Activated CD8-positive, alpha-beta memory T cell treated with anti-CD3 and anti-CD28 coated beads for 48 hours (primary cell): ENCODE results near the gene PRSS1.
"Not testable (repeated sequence)": the region's sequence is repeated elsewhere in the genome, so short reads cannot be mapped to it uniquely, and the experiment has no call there.

Experiments used
- DNase-seq, 3 experiments: peaks; one replicate each; pipeline ENCODE4 v3.0.0-alpha.2; 2020; ENCODE audit warnings: low read depth in 2 of 3, low spot score in 2 of 3

The PRSS1 gene

DNA sequence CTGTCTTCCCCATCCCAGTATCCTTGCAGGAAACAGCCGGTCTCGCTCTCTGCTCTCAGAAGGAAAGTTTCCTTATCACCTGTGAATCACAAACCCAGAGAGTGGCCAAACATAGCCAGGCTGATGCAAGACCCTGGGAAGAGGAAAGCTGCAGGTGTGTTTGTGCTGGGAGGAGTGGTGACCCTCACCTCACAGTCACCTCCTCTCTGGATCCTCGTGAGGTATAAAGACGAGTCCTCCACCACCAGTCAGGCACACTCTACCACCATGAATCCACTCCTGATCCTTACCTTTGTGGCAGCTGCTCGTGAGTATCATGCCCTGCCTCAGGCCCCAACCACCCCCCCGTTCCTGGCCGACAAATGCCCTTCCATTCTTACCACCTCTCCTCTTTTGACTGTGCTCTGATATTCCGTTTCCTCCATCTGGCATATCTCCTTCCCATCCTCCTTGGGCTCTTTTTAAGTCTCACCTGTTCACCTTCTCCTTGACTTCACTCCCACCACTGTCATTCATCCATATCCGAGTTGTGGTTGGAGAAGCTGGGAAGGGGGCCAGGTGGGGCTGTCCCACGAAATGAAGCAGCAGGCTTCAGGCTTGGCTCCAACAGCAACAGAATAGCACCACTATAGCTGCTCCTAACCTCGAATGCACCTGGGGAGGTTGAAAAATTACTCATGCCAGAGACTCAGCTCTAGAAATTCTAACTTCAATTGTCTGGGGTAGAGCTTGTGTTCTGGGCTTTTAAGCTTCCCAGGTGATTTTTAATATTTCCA lies at the start of gene PRSS1:
Gene PRSS1 (plus strand): TSS at position 255 of the 776 bp plus-strand sequence. CDS start 13 bp downstream, at position 268.
- no peak for DNase-seq

DNA sequence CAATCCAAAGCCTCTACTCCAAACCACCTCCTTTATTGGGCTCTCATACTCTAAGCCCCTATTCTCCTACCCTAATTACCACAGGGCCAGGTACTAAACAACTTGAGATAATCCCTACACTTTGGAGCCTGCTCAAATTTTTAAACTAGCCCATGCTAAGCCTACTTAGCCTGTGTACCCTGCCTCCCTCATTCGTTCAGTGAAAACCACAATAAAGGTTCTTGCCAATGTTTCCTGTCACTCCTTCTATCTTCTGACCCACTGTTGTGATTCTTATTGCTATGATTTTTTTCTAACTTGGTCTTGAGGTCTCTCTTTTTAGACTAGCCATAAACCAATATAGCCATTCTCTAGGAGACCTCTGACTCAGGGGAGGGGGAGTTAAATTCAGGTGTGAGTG lies 48.3 kb upstream of the PRSS1 start:
- DNase-seq = not testable (repeated sequence)

DNA sequence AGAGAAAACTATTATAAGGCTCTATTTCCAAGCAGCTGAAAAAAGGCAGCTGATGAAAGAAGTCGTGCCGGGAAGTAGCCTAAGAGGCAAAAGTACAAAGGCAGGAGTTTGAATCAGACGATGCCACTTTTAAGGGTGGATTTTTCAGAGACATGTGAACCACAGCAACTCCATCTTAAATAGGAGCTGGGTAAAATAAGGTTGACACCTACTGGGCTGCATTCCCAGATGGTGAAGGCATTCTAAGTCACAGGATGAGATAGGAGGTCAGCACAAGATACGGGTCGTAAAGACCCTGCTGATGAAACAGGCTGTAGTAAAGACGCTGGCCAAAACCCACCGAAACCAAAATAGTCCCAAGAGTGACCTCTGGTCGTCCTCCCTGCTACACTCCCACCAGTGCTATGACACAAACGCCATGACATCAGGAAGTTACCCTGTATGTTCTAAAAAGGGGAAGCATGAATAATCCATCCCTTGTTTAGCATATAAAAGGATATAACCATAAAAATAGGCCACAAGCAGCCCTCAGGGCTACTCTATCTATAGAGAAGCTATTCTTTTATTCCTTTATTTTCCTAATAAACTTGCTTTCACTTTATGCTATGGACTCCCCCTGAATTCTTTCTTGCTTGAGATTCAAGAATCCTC lies 45.5 kb upstream of the PRSS1 start:
- DNase-seq = no peak

DNA sequence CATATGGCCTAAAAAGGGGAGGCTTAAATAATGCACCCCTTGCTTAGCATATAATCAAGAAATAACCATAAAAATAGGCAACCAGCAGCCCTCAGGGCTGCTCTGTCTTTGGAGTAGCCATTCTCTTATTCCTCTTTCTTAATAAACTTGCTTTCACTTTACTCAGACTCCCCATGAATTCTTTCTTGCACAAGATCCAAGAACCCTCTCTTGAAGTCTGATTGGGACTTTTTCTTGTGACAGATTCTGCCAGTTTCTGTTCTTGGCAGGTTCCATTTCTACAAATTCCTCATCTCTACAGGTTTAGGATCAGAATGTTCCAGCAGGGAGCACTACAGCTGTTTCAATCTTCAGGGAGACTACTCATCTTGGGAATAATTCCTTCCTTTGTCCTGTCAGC lies 40.5 kb upstream of the PRSS1 start:
- DNase-seq = not testable (repeated sequence)

DNA sequence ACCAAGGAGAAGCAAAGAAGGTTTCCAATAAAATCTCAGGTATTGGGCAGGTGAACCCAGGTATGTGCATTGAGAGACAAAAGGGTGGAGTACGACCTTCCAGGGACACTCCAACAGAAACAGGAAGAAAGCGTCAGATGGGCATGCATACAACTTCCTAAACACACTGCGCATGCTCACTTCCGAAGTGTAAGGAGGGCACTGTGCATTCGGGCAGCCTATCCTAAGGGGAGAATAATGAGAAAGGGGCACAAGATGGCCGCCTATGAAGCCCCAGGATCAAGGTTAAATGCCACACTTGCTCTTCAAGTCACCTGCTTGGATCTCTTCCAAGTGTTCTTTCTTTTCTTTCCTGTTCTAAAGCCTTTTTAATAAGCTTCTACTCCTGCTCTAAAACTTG lies 39.4 kb upstream of the PRSS1 start:
- no peak for DNase-seq

DNA sequence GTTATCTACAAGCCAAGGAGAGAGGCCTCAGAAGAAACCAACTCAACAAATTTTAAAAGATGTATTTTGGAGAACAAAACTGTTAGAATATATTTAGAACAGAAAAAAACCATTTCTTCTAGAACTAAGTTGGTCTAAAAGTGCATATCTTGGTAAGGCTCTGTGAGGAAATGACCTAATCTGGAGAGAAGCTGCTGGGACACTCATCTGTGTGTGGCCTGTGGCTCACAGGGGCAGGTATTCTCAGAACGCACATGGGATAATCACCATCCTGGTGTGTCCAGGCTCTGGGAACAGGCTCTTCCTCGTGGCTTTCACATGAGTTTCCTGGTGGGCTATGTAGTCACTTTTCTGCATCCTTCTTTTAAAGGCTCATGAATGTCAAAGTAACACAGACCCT lies 38.1 kb upstream of the PRSS1 start:
- no peak for DNase-seq

DNA sequence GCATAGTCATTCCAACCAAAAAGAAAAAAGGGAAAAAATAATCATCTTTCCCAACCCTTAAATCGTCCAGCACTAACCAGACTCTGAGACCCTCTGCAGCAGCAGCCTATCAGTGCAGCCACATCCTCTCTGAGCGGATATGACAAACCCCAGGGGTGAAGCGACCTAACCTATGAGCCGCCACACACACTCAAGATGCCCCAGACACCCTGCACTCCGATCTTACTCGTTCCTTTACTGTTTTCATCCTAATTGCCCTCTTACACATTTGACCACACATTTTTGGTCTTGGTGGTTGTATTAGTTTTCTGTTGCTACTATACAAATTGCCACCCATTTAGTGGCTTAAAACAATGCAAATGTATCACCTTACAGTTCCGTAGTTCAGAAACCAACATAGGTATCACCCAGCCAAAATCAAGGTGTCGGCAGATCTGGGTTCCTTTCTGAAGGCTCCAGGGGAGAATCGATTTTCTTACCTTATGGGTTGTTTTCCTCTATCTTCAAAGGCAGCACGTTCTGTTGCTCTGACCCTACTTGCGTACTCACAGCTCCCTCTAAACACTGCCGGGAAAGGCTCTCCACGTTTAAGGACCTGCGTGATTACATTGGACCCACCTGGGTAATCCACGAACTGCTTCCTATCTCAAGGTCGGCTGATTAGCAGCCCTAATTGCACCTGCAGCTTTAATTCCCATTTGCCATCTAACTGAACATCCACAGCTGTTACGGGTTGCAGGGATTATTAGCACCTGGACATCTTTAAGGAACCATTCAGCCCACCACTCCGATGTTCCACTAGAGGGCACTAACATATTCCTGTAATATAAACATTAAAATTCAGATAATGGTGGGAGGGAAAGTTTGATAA lies 37.3 kb upstream of the PRSS1 start:
- DNase-seq = peak in 1 of 3 experiments; percentile 1

DNA sequence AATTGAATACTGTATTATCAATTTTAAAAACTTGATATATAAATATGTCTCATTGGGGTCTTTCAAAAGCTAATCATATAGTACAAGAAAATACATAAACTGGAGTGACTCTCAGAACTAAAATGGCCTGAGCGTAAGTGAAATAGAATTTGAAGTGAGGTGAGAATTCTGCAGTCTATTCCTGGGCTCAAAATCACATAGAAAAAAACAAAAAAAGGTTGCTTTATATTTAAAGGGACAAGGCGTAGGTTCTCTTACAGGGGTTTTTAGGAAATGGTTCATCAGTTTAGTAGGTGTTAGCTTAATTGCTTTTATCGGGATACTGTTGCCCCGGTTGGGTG lies 36.7 kb upstream of the PRSS1 start:
- no peak for DNase-seq

DNA sequence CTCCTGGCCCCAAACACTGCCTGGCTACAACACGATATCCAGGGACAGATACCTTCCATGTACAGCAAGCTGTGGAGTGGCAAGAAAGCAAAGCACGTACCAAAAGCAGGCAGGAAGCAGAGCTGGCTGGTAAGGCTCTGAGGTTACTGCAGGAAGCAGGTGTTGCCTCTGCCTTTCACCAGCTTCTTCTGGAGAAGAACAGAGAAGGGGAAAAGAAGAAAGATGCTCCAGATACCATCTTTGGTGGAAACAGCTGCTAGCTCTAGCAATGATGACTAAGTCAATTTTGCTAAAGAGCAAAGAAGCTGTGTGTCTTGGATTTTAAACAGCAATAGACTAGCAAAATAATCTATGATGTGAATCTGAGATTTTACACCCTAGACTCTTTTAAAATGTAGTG lies 34.9 kb upstream of the PRSS1 start:
- no peak for DNase-seq

DNA sequence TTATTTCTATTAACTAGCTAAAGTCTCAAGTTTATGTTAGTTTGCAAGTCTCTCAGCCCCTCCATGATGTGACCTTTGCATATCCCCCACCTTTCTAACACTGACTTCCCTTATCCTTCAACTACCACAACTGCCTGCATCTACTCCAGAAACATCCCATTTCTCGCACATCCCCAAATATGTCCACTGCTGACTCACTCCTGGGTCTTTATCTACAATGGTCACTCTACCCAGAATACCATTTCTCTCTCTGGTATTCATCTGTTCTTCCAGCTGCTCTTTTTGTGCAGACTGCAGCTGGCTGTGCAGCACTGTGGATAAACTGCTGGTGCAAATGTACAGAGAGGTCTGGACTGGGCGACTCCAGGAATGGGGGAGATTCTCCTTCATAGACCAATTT lies 32.7 kb upstream of the PRSS1 start:
- no peak for DNase-seq

DNA sequence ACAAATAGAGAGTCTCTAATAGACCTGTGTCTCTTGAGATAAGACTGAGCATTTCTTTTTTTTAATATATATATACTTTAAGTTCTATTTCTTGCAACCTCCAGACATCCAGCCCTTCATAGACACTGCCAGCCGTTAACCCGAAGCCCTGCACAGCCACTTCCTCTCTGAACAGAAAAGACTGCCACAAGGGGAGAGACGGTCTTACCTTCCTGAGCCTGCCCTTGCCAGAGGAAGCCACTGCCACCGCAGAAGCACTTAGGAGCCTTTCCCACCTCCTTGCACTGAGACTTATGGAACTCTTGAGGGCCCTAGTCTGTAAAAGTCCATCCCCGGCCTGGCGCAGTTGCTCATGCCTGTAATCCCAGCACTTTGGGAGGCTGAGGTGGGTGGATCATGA lies 31.8 kb upstream of the PRSS1 start:
- DNase-seq = no peak

DNA sequence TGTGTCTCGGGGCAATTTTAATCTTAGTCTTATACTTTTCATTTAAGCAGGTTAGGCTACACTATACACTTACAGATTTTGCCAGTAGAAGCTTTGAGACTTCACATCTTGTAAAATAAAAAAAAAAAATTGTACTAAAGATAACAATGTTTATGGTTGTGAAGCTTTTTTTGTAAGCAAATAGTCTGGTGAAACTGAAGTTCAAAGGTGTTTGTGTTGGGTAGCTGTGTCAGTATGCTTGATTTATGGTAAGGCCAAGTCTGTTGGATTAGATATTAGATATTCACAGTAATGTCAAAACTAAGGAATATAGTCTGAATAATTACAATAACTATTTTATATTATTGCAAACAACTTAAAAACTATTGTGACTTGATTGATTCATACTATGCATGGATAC lies 31.0 kb upstream of the PRSS1 start:
- no peak for DNase-seq

DNA sequence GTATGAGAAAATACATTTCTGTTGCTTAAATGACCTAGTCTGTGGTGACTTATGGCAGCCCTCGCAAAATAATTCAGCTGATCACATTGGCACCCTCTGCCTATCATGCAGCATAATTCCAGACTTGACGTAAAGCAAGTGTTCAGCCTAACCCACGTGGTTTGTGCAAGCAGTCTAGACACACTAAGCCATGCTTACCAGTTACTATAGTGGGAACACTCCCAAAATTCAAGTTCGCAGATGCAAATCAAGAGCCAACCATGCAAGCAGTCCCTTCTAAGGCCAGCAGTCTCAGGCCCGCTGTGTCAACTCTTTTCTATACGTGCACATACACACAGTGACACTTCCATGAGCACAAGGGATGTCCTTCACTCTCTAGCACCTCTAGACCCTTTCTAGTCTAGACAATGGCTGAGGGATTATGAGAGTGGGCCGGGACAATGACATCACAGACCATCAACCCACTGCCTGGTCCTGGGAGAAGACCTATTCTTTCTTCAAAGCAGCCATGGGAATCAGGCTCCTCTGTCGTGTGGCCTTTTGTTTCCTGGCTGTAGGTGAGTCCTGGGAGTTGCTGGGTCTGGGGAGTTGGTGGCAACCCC lies 29.0 kb upstream of the PRSS1 start:
- no peak for DNase-seq

DNA sequence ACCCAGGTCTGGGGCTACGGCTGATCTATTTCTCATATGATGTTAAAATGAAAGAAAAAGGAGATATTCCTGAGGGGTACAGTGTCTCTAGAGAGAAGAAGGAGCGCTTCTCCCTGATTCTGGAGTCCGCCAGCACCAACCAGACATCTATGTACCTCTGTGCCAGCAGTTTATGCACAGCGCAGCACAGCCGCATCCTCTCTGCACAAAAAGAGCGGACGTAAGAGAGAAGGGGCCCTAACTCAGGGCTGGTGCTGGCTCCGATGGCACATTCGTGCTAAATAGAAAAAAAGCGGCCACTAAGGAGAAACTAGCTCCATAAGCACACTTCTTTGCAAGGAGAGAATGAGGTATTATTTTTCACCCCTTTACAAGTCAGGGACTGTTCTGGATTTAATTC lies 28.3 kb upstream of the PRSS1 start:
- no peak for DNase-seq

DNA sequence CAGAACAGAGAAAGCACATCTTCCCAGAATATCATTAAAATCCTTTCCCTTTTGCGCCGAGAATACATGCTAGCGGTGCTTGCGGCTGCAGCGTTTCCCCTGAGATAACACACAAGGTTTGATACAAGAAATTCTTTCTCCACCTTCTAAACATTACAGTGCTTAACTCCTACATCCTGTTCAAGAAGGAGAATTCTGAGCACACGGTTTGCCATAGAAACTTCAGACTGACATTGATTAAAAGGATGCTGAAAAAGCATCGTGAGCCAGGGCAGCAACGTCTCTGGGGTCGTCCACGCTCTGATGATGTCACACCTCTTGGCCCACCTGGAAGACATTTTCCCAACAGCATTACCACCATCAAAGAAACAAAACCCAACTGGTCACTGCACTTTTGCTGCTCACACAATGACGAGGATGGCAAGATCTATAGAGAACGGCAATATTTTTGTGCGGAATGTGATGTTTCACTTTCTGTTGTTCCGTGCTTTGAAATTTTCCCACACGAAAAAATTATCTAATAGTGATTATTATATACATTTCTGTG lies 27.0 kb upstream of the PRSS1 start:
- DNase-seq = no peak

DNA sequence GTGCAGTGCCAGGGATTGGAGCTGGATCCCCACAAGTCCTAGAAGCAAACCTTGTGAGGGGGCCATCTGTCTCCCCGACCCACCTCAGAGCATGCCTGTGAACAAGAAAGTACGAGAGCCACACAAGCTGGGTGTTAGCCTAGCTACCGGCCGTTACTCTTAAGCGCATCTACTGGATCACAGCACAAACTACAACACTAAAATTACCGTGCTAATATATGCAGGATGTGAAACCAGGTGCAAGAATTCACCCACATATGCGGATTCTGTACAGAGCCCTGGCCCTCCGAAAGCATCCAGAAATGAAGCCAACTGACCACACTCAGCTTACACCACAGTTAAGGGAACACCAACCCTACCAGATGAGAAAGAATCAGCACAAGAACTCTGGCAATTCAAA lies 16.0 kb upstream of the PRSS1 start:
- DNase-seq = no peak

DNA sequence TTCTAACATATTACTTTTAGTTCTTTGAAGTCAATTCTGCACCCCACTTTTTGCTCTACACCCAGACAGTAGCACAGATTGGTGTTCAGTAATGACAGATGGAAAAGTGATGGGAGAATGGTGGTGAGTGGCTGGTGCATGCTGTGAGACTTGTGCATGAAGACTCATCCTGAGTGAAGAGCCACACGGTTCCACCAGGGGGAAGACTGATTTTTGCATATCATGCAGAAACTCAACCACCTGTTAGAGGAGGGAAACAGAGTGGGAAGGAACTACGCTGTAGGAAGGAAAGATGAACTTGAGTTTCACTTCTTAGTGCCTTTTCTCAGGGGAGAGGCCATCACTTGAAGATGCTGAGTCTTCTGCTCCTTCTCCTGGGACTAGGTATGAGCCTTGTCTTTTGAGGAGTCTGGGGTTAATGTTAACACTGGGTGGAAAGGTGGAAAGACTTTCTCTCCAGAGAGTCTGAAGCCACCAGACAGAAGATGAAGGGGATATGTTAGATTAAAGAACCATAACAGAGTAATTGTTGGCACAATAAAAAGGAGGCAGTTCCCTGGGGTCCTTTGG lies 9.3 kb upstream of the PRSS1 start:
- DNase-seq = no peak

DNA sequence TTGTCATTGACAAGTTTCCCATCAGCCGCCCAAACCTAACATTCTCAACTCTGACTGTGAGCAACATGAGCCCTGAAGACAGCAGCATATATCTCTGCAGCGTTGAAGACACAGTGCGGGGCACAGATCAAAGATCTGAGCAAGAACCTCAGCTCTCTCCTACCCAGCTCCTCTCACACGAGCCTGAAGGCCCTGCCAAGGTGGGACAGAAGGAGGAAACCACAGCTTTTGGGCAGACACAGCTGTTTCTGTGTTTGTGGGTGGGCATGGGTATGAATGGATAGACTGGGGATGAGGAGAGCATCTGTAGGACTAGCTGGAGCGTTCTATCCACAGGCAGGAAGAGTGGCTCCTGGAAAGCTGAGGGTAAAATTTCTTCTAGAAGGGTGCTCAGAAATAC lies 8.5 kb upstream of the PRSS1 start:
- no peak for DNase-seq

DNA sequence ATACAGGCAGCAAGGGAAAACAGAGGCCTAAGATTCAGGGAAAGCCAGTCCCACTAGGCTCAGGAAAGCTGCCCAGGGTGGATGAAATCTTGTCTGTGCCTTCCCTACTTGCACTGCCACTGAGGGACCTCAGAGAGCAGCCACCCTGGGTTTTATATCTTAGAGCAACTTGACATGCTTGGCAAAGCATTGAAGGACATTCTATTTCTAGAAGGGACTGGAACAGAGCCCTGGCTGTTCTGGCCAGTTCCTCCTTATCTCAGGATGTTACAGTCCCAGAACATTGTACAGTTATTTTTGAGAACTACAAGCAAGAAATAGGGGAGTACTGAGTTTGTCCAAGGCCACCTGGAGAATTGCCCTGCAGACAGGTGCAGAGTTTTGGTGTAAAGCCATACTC lies 7.3 kb upstream of the PRSS1 start:
- not testable (repeated sequence) for DNase-seq

DNA sequence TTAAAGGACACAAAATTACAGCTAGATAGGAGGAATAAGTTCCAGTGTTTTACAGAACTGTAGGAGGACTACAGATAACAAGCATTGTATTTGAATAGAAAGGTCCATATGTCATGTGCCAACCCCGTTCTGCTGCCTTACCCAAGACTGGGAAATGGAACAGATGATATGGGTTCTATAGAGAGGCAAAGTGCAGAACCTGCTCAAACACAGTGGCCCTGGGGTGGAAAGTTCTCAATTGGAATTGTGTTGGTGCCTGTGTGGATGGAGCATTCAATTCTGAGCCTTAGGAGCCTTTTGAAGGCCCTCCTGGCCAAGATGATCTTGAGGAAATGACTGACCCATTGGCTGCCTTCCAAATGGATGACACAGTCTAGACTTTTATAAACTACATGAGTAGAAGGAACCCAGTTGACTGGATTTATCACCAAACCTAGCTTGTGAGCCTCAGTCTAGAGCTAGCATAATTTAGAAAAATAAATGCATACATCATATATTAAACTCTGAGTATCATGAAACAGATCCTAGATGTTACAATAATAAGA lies 4.1 kb upstream of the PRSS1 start:
- no peak for DNase-seq

DNA sequence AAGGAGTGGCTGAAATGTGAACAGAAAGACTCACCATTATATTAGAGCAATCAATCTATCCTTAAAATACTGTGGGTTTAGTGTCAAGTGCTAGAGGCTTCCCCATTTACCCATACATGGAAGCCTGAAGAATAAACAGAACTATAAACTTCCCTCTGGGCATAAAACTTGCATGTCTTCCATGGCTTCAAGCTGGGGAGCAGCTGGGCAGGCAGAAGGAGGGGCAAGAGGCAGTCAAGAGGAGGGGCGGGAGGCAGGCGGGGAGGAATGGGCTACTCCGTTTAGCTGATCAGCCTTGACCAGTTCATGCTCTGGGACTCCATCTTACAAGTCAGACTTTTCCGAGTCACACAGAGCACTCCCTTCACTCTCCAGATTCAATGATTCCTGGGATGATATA lies 3.5 kb upstream of the PRSS1 start:
- DNase-seq = no peak
